ENCODE data around the gene CDK4.
"Not testable (repeated sequence)": the region's sequence is repeated elsewhere in the genome, so short reads cannot be mapped to it uniquely, and the experiment has no call there.

CDK4 gene

GRCh38 chr12:57751788-57752667 is at the start of gene CDK4:
Gene CDK4 (minus strand): TSS chr12:57752310. CDS start chr12:57751717, 593 bp downstream.
- peak; percentile 87 for FAIRE-seq

- no peak for FAIRE-seq
Observed at GRCh38 chr12:57800965-57801364, 48.9 kb upstream of the CDK4 start.

- FAIRE-seq, result no peak
Observed at GRCh38 chr12:57797933-57798332, 45.8 kb upstream of the CDK4 start.

GRCh38 chr12:57796996-57797395 is 44.9 kb upstream of the CDK4 start:
- no peak for FAIRE-seq

- no peak for FAIRE-seq
Observed at GRCh38 chr12:57795354-57795753, 43.2 kb upstream of the CDK4 start.

GRCh38 chr12:57793920-57794319 is 41.8 kb upstream of the CDK4 start:
- no peak for FAIRE-seq

- FAIRE-seq, result no peak
Observed at GRCh38 chr12:57783861-57784260, 31.8 kb upstream of the CDK4 start.

- no peak for FAIRE-seq
Observed at GRCh38 chr12:57783466-57783801, 31.3 kb upstream of the CDK4 start.

GRCh38 chr12:57782608-57783465 is 30.7 kb upstream of the CDK4 start, which contains the start of gene TSFM:
Gene TSFM (plus strand): TSS chr12:57782787. CDS start chr12:57782802, 15 bp downstream.
- FAIRE-seq, result no peak

- no peak for FAIRE-seq
Observed at GRCh38 chr12:57782243-57782607, 30.1 kb upstream of the CDK4 start.

GRCh38 chr12:57781801-57782200 is 29.7 kb upstream of the CDK4 start:
- no peak for FAIRE-seq

GRCh38 chr12:57781244-57781643 is 29.1 kb upstream of the CDK4 start:
- no peak for FAIRE-seq

- FAIRE-seq, result no peak
Observed at GRCh38 chr12:57780284-57780897, 28.3 kb upstream of the CDK4 start.

- no peak for FAIRE-seq
Observed at GRCh38 chr12:57779736-57780135, 27.6 kb upstream of the CDK4 start.

- FAIRE-seq, result no peak
Observed at GRCh38 chr12:57777911-57778310, 25.8 kb upstream of the CDK4 start.

GRCh38 chr12:57777367-57777766 is 25.3 kb upstream of the CDK4 start:
- no peak for FAIRE-seq

- no peak for FAIRE-seq
Observed at GRCh38 chr12:57776247-57776587, 24.1 kb upstream of the CDK4 start.

GRCh38 chr12:57775563-57776246 is 23.6 kb upstream of the CDK4 start:
- no peak for FAIRE-seq

GRCh38 chr12:57775044-57775443 is 22.9 kb upstream of the CDK4 start:
- FAIRE-seq, result no peak

- not testable (repeated sequence) for FAIRE-seq
Observed at GRCh38 chr12:57774634-57775033, 22.5 kb upstream of the CDK4 start.

GRCh38 chr12:57772429-57773322 is 20.6 kb upstream of the CDK4 start, which contains the start of gene EEF1AKMT3:
Gene EEF1AKMT3 (plus strand): TSS chr12:57772614. CDS start chr12:57772725, 111 bp downstream.
- FAIRE-seq, result no peak

Measured in A204.1 (cell line).